ENCODE results near the gene ACSM6.
"Not testable (repeated sequence)": the region's sequence is repeated elsewhere in the genome, so short reads cannot be mapped to it uniquely, and the experiment has no call there.

Gene ACSM6

GRCh38 chr10:95217476-95217875 is 23.4 kb downstream of the ACSM6 start:
- no peak for DNase-seq (ENCODE audit: low spot score)

DNA sequence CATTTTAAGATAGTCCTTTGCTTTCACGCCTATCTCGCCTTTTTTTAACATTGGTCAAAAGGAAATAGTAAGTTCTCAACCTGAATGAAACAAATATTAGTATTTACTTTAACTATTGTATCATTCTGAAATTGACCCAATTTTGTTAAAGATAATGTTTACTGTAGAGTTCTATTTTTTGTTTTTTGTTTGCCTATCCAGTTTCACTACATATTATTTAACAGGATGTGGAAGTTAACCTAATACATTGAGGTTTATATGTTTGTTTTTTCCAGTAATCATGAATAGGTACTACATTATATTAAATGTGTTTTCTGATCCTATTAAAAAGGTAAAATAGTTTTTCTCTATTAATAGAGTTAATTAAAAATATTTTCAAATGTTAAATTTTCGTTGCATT is 26.5 kb downstream of the ACSM6 start:
- no peak for DNase-seq (ENCODE audit: low spot score)

DNA sequence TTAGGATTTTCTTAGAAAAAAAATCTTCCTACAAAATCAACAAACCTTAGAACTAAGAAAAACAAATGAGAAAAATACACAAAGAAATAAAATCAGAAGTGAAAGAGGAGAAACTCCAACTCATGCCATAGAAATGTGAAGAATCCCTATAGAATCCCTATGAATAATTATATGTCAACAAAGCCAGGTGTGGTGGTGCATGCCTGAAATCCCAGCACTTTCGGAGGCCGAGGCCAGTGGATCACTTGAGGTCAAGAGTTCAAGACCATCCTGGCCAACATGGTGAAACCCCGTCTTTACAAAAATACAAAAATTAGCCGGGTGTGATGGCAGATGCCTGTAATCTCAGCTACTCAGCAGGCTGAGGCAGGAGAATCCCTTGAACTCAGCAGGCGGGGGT is 27.1 kb downstream of the ACSM6 start:
- no peak for DNase-seq (ENCODE audit: low spot score)

- no peak for DNase-seq (ENCODE audit: low spot score)
These were observed 31.1 kb downstream of the ACSM6 start for GRCh38 chr10:95225136-95225535.

- not testable (repeated sequence) for DNase-seq (ENCODE audit: low spot score)
These were observed 35.1 kb downstream of the ACSM6 start for GRCh38 chr10:95228934-95229723.

DNA sequence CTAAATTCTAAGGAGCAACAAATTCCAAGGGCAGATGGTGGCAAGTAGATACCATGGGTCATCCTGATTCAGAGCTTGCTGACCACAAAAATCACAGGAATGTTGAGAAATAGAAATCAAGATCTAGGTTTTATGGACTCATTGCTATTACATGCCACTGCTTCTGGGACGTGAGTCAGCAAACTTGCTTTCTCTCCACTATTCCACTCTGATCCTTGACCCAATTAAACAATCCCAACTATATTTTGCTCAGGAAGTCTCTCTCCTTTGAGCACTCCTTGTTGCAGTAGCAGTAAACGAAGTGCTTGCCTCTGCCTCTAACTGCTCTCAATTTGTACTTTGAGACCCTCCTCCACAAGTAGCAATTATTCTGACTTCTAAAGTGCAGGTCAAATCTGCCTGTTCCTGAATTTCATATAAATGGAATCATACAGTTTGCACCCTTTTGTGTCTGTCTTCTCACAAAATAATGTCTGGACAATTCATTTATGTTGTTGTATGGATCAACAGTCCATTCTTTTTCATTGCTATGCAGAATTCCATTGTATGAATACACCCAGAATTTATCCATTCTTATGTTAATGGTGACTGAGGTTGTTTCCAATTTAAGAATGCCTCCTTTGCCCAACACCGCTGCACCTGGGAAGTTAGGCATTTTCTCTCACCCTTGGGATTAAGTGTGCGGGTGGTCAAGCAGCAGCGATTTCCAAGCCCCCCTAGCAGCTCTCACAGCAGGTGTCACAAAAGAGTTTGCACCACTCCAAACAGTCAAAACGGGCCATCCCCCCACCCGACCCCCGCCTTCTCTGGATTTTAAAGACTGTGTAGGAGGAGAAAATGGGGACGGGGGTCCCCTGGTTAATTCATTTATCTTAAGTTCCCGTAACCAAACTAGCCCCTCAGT is 35.9 kb downstream of the ACSM6 start:
- no peak for DNase-seq (ENCODE audit: low spot score)

GRCh38 chr10:95230677-95231586 is 36.9 kb downstream of the ACSM6 start:
- DNase-seq (ENCODE audit: low spot score): not testable (repeated sequence)

GRCh38 chr10:95233377-95234034 is 39.5 kb downstream of the ACSM6 start:
- DNase-seq (ENCODE audit: low spot score): no peak

DNA sequence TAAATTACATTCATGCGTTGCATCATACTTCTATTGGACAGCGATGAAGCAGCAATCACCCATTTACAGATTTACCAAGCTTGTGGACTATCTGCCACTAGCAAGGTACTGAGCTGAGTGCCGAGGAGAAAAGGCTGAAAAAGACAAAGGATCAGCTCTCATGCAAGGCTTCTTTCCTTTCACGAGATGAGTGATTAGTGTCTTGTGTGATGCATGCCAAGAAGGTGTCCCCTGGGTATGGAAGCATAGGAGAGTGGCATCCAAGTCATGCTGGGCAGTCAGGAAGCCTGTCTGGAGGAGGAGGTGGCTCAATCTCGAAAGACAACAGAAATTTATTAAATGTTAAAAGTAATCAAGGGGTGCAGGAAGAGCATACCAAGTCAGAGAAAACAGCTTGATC is 40.9 kb downstream of the ACSM6 start:
- no peak for DNase-seq (ENCODE audit: low spot score)

DNA sequence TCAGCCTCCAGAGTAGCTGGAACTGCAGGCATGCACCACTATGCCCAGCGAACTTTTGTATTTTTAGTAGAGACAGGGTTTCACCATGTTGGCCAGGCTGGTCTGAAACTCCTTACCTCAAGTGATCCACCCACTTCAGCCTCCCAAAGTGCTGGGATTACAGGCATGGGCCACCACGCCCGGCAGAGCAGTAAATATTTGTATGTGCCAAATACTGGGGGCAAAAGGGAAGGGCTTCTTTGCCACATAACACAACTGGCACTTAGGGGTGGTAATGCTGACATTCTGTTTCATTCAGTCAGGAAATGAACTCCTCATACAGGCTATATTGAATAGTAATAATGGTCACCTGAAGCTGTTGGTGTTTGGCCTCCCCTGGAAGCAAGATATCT is 41.6 kb downstream of the ACSM6 start:
- no peak for DNase-seq (ENCODE audit: low spot score)

- DNase-seq (ENCODE audit: low spot score): no peak
These were observed 42.2 kb downstream of the ACSM6 start for GRCh38 chr10:95236068-95236903.

- DNase-seq (ENCODE audit: low spot score): no peak
These were observed 43.5 kb downstream of the ACSM6 start for GRCh38 chr10:95237376-95238170.

DNA sequence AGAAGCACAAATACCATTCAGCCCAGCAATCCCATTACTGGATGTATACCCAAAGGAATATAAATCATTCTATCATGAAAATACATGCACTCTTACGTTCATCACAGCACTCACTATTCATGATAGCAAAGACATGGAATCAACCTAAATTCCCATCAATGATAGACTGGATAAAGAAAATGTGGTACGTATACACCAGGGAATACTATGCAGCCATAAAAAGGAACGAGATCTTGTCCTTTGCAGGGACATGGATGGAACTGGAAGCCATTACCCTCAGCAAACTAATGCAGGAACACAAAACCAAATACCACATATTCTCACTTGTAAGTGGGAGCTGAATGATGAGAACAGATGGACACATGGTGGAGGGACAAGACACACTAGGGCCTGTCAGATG is 46.1 kb downstream of the ACSM6 start:
- not testable (repeated sequence) for DNase-seq (ENCODE audit: low spot score)

GRCh38 chr10:95240811-95241210 is 46.8 kb downstream of the ACSM6 start:
- DNase-seq (ENCODE audit: low spot score): no peak

DNA sequence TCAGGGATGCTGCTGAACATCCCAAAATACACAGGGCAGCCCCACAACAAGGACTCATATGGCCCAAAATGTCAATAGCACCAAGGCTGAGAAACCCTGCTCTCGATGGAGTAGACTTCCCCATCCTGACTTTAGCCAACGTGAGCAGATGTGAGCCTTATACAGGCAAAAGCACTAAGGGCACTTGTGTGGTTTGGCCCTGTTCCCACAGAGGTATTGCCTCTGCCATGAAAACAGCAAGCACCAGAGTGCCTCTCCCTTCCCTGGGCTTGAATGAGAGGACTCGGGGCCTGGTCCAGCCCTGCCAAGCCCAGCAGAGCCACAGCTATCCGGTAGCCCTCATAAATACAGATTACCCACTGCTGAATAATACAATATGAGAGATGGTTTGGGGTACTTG is 47.5 kb downstream of the ACSM6 start:
- DNase-seq (ENCODE audit: low spot score): no peak

GRCh38 chr10:95242581-95243317 is 48.7 kb downstream of the ACSM6 start:
- DNase-seq (ENCODE audit: low spot score): no peak

DNA sequence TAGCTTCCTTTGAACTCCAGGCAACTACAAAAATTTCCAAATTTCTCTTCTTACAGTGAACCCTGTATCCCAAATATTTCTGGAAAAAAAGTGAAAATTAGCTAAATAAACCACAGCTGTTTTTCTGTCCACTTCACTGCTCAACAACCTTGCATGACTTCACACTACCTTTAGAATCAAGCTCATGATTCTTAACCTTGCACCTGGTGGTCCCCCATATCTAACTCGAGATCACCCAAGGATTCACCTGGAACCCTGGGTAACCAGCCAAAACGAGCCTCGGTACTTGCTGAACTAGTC is 49.2 kb downstream of the ACSM6 start:
- no peak for DNase-seq (ENCODE audit: low spot score)

- no peak for DNase-seq (ENCODE audit: low spot score)
These were observed 50.1 kb downstream of the ACSM6 start for GRCh38 chr10:95244152-95244551.

- DNase-seq (ENCODE audit: low spot score): no peak
These were observed 51.5 kb downstream of the ACSM6 start for GRCh38 chr10:95245425-95246055.
